Measurements from ENCODE around the gene ARPC1A.
"Not testable (repeated sequence)": the region's sequence is repeated elsewhere in the genome, so short reads cannot be mapped to it uniquely, and the experiment has no call there.

The ARPC1A gene

GRCh38 chr7:99410635-99411034 lies 84.9 kb downstream of the ARPC1A start:
- DNase-seq (ENCODE audit: low read depth): no peak

- not testable (repeated sequence) for DNase-seq (ENCODE audit: low read depth)
Measured at GRCh38 chr7:99415513-99416127, 89.9 kb downstream of the ARPC1A start.

Measured in activated T-helper 9 cell treated with anti-CD3 and anti-CD28 coated beads, Interleukin-2, amount 50 U/mL, for 16 hours (primary cell).